Activated CD4-positive, alpha-beta T cell treated with anti-CD3 and anti-CD28 coated beads, Interleukin-2, amount 50 U/mL, for 16 hours (primary cell): Measurements from ENCODE around the gene ZSCAN22.
A peak's percentile ranks its signal among the peaks of the same experiment; 100 is the strongest.
"Not testable (repeated sequence)": the region's sequence is repeated elsewhere in the genome, so short reads cannot be mapped to it uniquely, and the experiment has no call there.

Experiments used
- DNase-seq: peaks from one replicate; pipeline ENCODE4 v3.0.0-alpha.2; 2020

The ZSCAN22 gene

GRCh38 chr19:58352760-58353671 is 26.2 kb downstream of the ZSCAN22 start, which contains the start of gene A1BG:
Gene A1BG, minus strand, starts transcription at chr19:58353492. Its CDS starts 55 bp downstream, at chr19:58353437.
- DNase-seq, result no peak

DNA sequence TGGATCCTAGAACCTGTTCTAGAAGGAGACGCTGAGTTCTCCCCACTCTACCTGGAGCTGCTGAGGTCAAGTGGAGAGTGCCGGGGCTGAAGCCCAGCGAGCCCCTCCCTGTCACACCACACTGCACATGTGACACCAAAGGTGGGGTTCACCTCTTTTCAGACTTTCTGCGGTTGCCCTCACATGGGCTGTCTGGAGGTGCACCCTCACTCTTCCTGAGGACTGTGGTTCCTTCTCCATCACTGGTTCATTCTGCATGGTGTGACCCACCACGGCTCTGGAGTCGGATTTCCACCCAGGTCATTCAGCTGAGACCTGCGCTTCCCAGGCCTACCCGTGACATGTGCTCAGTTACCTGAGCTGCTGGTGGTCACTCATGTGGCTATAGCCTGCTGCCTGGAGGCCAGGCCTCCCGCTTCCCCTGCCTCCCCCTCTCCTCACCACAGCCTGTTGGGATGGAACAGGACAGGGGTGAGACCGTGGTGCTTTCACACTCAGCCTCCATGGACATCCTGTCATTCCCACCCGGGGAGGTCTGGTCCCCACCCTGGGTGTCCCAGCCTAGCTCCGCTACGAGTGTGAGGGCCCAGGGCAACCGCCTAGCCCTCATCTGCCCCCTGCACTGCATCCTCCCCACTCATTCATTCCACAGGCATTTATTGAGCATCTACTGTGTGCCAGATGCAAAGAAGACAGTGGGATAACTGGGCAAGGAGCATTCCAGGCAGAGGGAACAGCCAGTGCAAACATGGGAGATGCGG is 27.1 kb downstream of the ZSCAN22 start:
- no peak for DNase-seq

DNA sequence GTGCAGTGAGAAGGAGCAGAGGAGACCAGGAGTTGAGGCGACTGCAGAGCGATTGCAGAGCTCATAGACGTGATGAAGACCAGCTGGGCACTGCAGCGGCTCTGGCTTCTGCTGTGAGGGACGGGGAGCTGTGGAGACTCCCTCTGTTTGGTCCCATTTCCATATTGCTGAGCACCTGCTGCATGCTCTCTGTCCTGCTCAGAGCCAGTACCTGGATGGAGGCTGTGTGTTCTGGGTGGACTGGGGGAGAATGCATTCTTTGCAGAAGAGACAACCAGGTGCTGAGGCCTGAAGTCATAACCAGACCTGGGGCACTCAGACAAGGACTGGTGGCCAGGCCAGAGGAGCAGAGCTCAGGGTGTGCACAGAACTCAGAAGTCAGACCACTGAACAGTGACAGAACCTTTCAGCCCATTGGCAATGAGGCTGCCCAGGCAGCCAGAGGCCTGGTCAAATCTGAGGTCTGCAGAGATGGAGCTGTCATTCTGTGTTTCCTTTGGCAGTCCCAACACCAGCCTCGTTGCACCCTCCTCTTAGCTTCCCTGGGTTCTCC is 27.8 kb downstream of the ZSCAN22 start:
- DNase-seq, result no peak

- DNase-seq, result no peak
These were observed 28.5 kb downstream of the ZSCAN22 start for GRCh38 chr19:58355215-58355796.

DNA sequence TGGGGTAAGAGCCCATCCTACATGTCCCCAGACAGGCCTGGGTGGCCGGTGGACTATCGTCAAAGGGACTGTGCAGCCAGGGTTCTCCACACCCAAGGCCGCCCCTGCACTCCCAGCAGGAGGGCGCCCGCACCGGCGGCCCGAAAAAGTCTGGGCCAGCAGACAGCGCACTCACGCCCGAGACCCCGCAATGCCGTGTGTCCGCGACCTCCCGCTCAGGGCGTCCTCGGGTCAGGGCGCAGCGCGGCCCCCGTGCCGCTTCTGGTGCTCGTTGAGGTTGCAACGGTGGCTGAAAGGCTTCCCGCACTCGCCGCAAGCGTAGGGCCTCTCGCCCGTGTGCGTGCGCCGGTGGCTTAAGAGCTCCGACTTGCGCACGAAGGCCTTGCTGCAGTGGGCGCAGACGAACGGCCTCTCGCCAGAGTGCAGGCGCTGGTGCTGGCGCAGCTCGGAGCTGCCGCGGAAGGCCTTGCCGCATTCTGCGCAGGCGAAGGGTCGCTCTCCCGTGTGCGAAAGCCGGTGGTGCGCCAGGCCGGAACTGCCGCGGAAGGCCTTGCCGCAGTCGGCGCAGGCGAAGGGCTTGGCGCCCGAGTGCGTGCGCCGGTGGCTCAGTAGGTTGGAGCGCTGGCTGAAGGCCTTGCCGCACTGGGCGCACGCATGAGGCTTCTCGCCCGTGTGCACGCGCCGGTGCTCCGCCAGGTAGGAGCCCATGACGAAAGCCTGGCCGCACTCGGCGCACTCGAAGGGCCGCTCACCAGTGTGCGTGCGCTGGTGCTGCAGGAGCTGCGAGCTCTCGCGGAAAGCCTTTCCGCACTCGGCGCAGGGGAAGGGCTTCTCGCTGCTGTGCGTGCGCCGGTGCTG is 29.3 kb downstream of the ZSCAN22 start:
- DNase-seq, result peak; percentile 41

GRCh38 chr19:58356766-58357480 is 30.1 kb downstream of the ZSCAN22 start:
- no peak for DNase-seq

- no peak for DNase-seq
These were observed 30.8 kb downstream of the ZSCAN22 start for GRCh38 chr19:58357481-58358145.

- DNase-seq, result peak; percentile 54
These were observed 35.1 kb downstream of the ZSCAN22 start for GRCh38 chr19:58361900-58362271.

GRCh38 chr19:58362272-58362994 is 35.6 kb downstream of the ZSCAN22 start, which contains the start of gene ZNF497:
Gene ZNF497, minus strand, starts transcription at chr19:58362751. Its CDS starts 5,116 bp downstream, at chr19:58357635.
- peak; percentile 98 for DNase-seq

DNA sequence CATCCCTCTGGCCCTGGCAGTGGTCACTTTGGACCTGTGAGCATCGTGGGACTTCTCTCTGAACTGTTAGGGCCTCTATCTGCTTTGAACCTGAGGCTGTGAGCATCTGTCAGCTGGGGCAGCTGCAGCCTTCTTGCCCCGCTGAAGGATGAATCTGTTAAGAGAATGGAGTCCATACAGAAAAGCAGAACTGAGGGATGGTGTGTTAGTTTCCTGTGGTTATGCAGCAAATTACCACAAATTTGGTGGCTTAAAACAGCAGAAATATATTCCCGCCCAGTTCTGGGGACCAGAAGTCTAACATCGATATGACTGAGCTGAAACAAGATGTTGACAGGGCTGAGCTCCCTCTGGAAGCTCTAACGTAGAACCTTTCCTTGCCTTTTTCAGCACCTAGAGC is 37.4 kb downstream of the ZSCAN22 start:
- DNase-seq, result no peak

DNA sequence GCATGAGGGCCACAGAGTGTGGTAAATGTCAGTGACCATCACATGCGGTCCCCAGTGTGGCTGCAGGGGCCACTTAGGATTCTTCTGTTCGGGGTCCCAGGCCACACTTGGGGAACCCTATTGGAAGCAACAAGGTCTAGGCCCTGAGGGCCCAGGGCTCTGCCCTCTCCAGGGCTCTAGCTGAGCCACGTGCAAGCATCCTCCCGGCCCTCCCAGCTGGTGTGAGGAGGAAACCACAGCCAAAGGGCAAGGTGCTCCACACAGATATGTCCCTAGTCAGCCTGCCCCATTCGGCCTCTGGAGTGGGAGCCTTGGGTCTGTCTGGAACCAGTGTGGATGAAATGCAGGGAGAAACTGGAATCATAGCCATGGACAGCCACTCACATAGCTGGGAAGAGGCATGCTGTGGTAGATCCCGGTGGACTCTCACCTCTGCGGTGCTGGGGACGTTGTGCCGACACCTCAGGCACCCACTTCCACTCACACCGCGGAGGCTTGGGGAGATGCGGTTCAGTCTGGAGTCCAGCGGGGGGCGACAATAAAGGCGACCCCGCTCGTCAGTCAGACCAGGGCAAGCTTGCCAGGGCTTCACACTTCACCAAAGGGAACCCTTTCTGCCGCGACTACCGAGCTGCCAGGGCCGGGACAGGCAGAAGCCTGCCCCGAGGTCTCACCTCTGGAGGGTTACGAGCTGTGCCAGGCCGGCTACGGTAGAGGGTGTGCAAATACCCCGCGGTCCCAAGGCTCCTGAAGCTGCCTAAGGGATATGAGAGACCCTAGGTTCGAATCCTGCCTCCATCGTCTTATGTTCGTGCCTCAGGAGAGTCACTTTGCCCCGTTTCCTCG is 40.0 kb downstream of the ZSCAN22 start:
- DNase-seq, result no peak

DNA sequence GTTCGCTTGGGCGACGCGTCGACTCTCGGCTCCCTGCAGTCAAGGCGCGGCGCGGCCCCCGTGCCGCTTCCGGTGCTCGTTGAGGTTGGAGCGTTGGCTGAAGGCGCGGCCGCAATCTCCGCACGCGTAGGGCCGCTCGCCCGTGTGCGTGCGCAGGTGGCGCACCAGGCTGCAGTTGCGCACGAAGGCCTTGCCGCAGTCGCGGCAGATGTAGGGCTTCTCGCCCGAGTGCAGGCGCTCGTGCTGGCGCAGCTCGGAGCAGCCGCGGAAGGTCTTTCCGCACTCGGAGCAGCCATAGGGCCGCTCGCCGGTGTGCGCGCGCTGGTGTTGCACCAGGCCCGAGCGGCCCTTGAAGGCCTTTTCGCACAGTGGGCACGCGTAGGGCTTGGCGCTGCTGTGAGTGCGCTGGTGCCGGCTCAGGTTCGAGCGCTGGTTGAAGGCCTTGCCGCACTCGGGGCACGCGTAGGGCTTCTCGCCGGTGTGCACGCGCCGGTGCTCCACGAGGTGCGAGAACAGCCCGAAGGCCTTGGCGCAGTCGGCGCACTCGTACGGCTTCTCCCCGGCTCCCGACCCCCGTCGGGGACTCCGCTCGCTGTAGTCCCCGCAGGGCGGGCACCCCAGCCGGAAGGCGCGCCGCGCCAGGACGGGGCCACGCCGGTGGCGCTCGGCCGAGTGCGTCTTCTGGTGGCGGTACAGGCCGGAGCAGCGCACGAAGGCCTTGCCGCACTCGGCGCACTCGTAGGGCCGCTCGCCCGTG is 41.1 kb downstream of the ZSCAN22 start:
- no peak for DNase-seq

DNA sequence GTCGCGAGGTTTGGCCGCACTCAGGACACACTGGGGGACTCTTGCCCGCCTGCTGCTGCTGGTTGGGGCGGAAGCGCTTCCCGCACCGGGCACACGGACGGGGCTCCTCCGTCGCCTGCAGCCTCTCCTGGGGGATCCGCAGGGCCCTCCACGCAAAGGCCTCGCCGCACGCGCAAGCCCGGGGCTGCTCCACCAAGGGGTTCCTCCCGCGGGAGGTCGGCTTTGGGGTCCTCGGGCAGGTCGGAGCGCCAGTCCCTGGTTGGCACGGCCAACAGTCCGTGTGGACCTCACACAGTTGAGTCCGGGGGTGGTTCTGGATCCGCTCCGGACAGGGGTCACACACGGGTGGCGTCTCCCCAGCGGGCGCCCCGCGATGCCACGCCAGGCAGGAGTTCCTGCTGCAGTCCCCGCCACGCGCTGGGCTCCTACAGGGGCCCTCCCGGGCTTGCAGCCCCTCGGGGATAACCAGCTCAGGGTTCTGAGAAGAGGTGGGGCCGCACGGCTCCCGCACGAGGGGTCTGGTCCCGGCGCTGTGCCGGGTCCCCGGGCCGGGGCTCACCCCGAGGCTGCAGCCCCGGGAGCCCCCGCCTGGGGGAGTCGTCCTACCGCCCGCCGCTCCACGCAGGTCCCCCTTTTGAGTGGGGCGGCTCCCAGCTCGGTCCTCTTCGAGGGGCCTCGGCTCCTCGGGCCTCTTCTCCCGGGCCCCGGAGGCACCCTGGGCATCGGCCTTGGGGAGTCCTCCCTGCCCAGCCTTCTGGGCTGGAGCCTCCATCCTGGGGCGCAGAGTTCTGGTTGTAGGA is 42.0 kb downstream of the ZSCAN22 start:
- no peak for DNase-seq

DNA sequence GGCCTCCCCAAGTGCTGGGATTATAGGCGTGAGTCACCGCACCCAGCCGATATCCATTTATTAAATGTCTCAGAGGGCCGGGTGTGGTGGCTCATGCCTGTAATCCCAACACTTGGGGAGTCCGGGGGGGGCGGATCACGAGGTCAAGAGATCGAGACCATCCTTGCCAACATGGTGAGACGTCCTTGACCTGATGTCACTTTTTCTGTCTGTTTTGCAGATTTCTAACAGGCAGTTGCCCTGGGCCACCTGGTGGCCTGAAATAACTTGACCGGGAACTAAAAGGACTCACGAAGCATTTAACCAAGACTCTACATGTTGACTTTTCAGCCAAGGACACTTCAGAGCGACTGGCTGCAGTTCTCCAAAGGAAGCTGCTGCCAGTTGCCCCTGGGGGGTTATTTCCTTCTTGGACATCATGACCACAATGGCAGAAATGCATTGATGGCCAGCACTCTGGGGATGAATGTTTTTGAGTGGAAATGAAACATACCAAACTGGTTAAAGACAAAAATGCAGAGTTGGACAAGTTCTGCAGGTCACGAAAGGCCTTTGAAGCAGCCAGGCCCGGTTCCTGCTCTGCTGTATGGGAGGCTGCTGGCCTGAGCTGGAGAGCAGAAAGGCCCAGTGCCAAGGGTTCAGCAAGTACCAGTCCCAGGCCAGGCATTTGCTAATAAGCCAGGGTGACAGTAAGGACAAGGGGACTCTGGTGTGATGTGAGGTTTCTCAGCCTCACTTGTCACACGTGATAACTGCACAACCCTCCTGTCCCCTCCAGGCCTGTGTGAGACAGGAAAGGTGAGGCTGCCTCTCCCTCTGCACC is 45.7 kb downstream of the ZSCAN22 start:
- DNase-seq, result no peak

GRCh38 chr19:58374200-58374599 is 47.4 kb downstream of the ZSCAN22 start:
- DNase-seq, result no peak

DNA sequence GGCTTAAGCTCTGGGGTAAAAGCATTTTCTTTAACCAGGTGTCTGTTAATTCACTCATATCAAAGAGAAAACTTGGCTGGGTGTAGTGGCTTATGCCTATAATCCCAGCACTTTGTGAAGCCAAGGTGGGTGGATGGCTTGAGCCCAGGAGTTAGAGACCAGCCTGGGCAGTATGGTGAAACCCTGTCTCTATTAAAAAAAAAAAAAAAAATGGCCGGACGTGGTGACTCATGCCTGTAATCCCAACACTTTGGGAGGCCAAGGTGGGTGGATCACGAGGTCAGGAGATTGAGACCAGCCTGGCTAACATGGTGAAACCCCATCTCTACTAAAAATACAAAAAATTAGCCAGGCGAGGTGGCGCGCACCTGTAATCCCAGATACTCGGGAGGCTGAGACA is 49.9 kb downstream of the ZSCAN22 start:
- DNase-seq, result not testable (repeated sequence)

- DNase-seq, result no peak
These were observed 52.5 kb downstream of the ZSCAN22 start for GRCh38 chr19:58379246-58379645.
